Testis (tissue), 2 donors: ENCODE results near the gene DYNLL2.
"Not testable (repeated sequence)": the region's sequence is repeated elsewhere in the genome, so short reads cannot be mapped to it uniquely, and the experiment has no call there.

Source experiments
- POLR2A ChIP-seq: fragments of 450-650 bp; IDR thresholded peaks from one replicate; pipeline ENCODE4 v1.6.1; 2017; ENCODE audit warnings: antibody characterized with exemption, mild to moderate bottlenecking, moderate library complexity
- TF ChIP-seq, protein P1 (sequence below), 3 experiments: fragments of 450-650 bp in 2 of 3; fragments of 200-600 bp in 1 of 3; sonication (generic) in 1 of 3; IDR thresholded peaks; one replicate each; pipeline ENCODE4 v1.5.1; 2016 to 2019; ENCODE audit warnings: antibody characterized with exemption in 3 of 3, mild to moderate bottlenecking in 2 of 3, moderate library complexity in 1 of 3

DNA sequence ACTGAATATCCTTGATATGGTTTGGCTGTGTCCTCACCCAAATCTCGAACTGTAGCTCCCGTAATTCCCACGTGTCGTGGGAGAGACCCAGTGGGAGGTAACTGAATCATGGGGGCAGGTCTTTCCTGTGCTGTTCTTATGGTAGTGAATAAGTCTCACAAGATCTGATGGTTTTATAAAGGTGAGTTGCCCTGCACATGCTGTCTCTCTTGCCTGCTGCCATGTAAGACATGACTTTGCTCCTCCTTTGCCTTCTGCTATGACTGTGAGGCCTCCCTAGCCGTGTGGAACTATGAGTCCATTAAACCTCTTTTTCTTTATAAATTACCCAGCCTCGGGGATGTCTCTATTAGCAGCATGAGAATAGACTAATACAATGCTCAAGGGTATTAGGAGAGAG lies 39.0 kb upstream of the DYNLL2 start:
- not testable (repeated sequence) for TF ChIP-seq POLR2A
- TF ChIP-seq, protein P1, sequence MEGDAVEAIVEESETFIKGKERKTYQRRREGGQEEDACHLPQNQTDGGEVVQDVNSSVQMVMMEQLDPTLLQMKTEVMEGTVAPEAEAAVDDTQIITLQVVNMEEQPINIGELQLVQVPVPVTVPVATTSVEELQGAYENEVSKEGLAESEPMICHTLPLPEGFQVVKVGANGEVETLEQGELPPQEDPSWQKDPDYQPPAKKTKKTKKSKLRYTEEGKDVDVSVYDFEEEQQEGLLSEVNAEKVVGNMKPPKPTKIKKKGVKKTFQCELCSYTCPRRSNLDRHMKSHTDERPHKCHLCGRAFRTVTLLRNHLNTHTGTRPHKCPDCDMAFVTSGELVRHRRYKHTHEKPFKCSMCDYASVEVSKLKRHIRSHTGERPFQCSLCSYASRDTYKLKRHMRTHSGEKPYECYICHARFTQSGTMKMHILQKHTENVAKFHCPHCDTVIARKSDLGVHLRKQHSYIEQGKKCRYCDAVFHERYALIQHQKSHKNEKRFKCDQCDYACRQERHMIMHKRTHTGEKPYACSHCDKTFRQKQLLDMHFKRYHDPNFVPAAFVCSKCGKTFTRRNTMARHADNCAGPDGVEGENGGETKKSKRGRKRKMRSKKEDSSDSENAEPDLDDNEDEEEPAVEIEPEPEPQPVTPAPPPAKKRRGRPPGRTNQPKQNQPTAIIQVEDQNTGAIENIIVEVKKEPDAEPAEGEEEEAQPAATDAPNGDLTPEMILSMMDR (IDR thresholded peaks at IDR 0.05) = not testable (repeated sequence)
